ENCODE results near the gene CUL1.

Gene CUL1

DNA sequence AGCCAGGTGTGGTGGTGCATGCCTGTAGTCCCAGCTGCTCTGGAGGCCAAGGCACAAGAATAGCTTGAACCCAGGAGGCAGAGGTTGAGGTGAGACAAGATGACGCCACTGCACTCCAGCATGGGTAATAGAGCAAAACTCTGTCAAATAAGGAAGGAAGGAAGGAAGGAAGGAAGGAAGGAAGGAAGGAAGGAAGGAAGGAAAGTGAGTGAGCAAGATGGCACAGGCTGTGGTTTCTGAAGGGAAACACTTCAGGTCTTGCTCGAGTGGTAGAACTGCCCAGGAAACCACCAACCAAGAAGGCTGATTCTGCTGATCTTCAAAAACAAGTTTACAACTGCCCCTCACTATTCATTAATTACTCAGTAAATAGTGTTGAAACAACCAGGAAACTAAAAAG lies 140.2 kb downstream of the CUL1 start:
- no peak for DNase-seq (ENCODE audit: extremely low read depth in 1 of 2, low read depth in 1 of 2)

- no peak for DNase-seq (ENCODE audit: extremely low read depth in 1 of 2, low read depth in 1 of 2)
These were observed 149.4 kb downstream of the CUL1 start for GRCh38 chr7:148847815-148848734.

DNA sequence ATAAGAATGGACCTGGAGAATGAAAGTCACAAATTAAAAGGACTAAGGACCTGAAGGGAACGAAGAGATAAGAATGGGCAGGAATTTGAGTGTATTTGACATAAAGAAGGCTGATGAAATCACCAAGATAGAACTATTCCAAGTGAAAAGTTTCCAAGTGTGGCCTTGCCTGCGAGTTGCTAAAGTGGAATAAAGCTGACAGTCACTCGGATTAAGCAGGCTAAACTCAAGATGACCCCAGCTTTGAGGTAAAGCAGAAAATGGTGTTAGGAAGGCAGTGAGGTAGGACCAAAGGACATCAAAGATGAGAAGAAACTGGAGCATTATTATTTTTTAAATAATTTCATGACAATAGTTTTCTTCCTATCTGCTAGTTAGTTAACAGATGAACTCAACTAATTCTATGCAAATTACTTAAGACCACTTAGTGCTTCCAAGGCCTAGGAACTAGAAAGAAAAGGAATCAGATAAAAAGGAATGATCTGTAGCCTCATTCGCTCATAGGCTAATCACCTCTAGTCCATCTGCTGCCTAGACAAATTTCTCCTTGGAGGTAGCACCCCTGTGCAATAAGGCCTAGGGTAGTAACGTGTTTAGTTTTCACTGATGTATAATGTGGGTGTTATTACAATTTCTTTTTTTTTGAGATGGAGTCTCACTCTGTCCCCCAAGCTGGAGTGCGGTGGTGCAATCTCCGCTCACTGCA lies 150.8 kb downstream of the CUL1 start:
- no peak for DNase-seq (ENCODE audit: extremely low read depth in 1 of 2, low read depth in 1 of 2)

DNA sequence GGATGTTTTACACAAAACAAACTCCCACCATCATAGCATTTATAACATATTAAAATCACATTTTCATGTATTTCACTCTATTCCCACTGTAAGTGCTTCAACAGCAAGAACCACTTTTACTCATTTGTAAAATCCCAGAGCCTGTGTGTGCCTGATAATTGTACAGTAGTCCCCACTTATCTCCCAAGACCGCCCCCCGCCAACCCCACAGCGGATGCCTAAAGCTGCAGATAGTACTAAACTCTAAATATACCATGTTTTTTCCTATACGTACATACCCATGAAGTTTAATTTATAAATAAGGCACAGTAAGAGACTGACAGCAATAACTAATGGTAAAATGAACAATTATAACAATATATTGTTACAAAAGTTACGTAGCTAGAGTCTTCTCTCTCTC lies 151.9 kb downstream of the CUL1 start:
- no peak for DNase-seq (ENCODE audit: extremely low read depth in 1 of 2, low read depth in 1 of 2)

Data from activated CD8-positive, alpha-beta memory T cell treated with anti-CD3 and anti-CD28 coated beads for 1 hour (primary cell).